ENCODE measurements around the gene NPAS3. TPM values are rescaled to one million over a fixed set of nuclear protein-coding genes. Genes with fewer than 3 reads are reported as not detected.

The NPAS3 gene
- total and polyA plus RNA-seq, 2 of the 8 experiments (the other 6 are each of a cell fraction or from before 2014, with no cell fraction given) = 0.11 to 0.60 TPM

DNA sequence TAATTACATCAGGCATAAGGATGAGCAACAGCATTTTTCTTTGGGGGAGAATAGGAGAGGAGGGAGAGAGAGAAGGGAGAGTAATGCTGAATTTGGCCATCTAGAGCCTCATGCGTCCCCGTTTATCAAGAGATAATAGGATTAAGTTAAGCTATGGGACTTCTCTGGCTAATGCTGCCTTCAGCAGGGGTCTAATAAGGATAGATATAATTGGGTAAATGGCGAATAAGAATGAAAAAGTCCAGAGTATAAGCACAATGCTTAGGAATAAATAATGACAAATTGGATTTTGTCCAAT, 542.2 kb downstream of the NPAS3 start (continued):
- no peak for TF ChIP-seq GTF2F1 (IDR thresholded peaks at IDR 0.05; ENCODE audit: borderline replicate concordance, low read depth, low read length)
- TF ChIP-seq SP4 (IDR thresholded peaks at IDR 0.05; ENCODE audit: low read length) = no peak

All from H1 (cell line).